Measurements from ENCODE around the gene ZBTB5.
"Not testable (repeated sequence)": the region's sequence is repeated elsewhere in the genome, so short reads cannot be mapped to it uniquely, and the experiment has no call there.

ZBTB5 gene

DNA sequence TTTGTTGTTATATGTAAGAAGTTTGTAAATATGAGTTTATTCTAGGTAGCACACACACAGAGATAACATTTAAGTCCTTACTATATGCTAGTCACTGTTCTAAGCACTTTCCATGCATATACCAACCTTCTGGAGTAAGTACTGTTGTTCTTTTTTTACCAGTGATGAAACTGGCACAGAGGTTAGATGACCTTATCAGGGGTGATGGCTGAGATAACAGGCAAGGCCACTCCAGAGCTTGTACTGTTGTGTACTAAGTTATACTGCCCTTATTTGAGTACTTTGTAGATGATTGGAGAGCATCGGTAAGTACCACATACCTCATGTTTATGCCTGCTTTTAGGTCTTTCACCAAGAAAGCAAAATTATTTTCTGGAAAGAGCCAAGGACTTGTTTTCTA, 26.7 kb upstream of the ZBTB5 start:
- DNase-seq, result no peak

- DNase-seq, result no peak
Measured at GRCh38 chr9:37486616-37487548, 21.6 kb upstream of the ZBTB5 start.

GRCh38 chr9:37486256-37486615, 21.0 kb upstream of the ZBTB5 start:
- no peak for DNase-seq

GRCh38 chr9:37485389-37486255, 20.4 kb upstream of the ZBTB5 start, which contains the start of gene POLR1E:
TSS of gene POLR1E (plus strand) at chr9:37485948. CDS start at chr9:37486048, 100 bp downstream.
- DNase-seq, result peak; percentile 91

DNA sequence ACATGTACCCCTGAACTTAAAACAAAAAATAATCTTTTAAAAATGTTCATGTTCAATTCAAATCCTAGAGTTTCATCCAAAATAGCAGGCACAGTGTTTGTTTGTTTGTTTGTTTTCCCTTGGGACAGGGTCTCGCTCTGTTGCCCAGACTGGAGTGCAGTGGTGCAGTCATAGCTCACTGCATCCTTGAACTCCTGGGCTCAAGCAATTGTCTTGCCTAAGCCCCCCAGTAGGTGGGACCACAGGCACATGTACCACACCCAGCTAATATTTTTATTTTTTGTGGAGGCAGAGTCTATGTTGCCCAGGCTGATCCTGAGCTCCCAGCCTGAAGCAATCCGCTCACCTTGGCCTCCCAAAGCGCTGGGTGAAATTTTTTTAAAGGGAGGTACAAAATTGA, 15.5 kb upstream of the ZBTB5 start:
- DNase-seq, result no peak

DNA sequence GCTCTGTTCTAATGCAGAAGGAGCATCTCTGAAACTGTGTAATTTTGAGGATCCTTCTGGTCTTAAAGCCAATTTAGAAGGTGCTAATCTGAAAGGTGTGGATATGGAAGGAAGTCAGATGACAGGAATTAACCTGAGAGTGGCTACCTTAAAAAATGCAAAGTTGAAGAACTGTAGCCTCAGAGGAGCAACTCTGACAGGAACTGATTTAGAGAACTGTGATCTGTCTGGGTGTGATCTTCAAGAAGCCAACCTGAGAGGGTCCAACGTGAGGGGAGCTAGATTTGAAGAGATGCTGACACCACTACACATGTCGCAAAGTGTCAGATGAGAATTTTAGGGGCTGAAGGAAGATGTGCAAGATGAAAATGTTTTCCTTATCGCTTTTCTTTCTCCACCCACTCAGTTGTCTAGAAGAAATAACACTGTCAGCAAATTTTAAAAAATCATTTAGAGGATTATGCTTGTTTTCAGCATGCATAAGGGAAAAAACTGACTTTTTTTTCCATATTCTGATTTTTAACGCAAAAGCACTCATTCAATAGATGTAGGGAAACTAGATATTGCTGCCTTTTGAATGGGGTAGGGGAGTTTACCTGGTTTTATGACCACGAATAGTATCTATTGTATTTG, 12.9 kb upstream of the ZBTB5 start:
- not testable (repeated sequence) for DNase-seq

DNA sequence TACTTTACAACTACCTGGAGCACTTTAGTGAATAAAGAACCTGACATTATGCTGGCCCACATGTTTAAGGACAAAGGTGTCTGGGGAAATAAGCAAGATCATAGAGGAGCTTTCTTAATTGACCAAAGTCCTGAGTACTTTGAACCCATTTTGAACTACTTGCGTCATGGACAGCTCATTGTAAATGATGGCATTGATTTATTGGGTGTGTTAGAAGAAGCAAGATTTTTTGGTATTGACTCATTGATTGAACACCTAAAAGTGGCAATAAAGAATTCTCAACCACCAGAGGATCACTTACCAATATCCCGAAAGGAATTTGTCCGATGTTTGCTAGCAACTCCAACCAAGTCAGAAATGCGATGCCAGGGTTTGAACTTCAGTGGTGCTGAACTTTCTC, 12.2 kb upstream of the ZBTB5 start:
- DNase-seq, result not testable (repeated sequence)

DNA sequence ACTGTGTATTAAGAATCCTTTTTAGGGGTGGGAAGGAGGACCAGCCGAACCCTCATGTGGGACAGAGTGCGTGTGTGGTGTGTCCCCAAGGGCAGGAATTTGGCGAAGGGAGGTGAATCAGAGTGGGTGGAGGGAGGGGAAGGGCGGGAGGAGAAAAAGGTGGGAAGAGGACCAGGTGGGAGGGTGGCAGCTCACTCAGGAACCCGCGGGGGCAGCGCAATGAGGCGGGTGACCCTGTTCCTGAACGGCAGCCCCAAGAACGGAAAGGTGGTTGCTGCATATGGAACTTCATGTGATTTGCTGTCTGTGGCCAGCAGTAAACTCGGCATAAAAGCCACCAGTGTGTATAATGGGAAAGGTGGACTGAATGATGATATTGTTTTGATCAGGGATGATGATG, 11.7 kb upstream of the ZBTB5 start:
- DNase-seq, result no peak

DNA sequence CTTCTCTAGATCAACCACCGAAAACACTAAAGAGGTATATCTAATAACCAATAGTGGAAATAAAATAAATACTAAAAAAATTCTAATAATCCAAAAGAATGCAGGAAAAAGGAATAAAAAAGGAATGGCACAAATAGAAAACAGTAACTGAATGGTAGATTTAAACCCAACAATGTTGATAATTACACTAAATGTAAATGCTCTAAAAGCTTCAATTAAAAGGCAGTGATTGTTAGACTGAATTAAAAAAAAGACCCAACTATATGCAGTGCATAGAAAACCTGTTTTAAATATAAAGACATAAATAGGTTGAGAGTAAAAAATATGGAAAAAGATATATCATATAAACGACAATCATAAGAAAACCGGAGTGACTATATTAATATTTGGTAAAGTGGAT, 9.2 kb upstream of the ZBTB5 start:
- DNase-seq, result no peak

DNA sequence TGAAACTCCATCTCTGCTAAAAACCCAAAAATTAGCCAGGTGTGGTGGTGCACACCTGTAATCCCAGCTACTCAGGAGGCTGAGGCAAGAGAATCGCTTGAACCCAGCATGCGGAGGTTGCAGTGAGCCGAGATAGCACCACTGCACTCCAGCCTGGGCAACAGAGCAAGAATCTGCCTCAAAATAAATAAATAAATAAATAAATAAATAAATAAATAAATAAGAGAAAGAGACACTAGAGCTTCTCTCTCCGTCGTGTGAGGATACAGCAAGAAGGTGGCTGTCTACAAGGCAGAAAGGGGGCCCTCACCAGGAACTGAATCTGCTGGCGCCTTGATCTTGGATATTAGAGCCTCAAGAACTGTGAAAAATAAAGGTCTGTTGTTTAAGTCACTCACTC, 8.7 kb upstream of the ZBTB5 start:
- not testable (repeated sequence) for DNase-seq

GRCh38 chr9:37471942-37472684, 6.9 kb upstream of the ZBTB5 start:
- peak; percentile 55 for DNase-seq

- no peak for DNase-seq
Measured at GRCh38 chr9:37468620-37469019, 3.4 kb upstream of the ZBTB5 start.

DNA sequence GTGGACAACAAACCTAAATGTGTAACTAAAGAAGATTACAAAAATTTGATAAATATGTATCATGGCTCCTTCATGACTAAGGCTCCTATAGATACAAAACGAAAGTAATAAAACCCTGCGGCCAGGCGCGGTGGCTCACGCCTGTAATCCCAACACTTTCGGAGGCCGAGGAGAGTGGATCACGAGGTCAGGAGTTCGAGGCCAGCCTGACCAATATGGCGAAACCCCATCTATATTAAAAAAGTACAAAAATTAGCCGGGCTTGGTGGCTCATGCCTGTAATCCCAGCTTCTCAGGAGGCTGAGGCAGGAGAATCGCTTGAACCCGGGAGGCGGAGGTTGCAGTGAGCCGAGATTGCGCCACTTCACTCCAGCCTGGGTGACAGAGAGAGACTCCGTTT, 2.3 kb upstream of the ZBTB5 start:
- not testable (repeated sequence) for DNase-seq

DNA sequence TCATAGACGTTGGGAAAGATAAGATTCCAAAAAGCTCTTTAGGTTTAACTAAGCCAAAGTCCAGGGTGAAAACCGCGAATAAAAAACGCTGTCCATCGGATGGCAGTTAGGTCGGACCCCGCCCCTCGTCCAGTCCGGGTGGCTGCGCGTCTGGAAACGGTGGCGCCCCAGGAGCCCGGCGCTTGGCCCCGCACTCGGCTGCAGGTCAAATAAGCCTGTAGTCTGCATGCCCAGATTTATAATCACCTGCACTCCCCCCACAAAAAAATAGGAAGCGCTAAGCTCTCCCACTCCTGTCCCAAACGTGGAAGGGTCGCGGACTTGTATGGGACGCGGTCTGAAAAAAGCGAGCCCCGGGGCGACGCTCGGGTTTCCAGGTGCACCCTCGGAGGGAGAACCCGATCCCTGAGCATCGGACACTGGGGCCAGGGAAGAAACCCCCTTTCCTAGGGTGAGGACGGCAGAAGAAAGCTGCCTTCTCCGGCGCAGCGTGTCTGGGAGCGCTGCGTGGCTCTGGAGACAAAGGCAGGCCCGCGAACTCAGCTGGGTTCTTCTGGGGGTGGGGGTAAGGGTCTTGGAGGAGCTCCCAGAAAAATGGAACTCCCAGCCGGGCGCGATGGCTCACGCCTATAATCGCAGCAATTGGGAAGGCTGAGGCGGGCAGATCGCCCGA, 923 bp upstream of the ZBTB5 start:
- peak; percentile 96 for DNase-seq

- DNase-seq, result peak; percentile 94
Measured at GRCh38 chr9:37464426-37465248, 613 bp downstream of the ZBTB5 start.

GRCh38 chr9:37464006-37464405, 1.2 kb downstream of the ZBTB5 start:
- no peak for DNase-seq

- no peak for DNase-seq
Measured at GRCh38 chr9:37456817-37457216, 8.4 kb downstream of the ZBTB5 start.

GRCh38 chr9:37455884-37456647, 9.2 kb downstream of the ZBTB5 start:
- no peak for DNase-seq

- DNase-seq, result no peak
Measured at GRCh38 chr9:37454238-37454637, 11.0 kb downstream of the ZBTB5 start.

DNA sequence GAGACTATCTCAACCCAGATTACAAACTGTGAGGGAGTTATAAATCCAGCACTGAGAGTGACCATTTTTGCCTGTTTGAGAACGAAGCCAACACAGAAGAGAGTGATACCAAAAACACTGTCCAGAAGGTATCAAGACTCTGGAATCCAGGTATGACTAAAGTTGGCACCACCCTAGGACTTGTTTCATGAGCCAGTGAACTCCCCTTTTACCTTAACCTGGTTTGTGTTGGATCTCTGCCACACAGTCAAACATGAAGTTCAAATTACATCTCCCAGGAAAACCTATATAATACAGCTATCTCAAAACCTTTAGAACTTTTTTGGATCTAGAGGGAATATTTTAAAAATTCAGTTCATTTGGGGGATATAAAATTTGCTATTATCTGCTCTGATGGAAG, 11.4 kb downstream of the ZBTB5 start:
- DNase-seq, result no peak

All from right kidney (tissue), 1 donor.